MM.1S (cell line): ENCODE measurements around the gene HINFP.
"Not testable (repeated sequence)": the region's sequence is repeated elsewhere in the genome, so short reads cannot be mapped to it uniquely, and the experiment has no call there.

Experiments used
- DNase-seq: peaks from one replicate; pipeline ENCODE4 v3.0.0-alpha.2; 2015
- H2AFZ ChIP-seq: fragments of 300-600 bp; sonication (generic); 2 replicates; pipeline ENCODE4 v1.6.0; 2016; ENCODE audit warnings: antibody characterized with exemption, low read length
- H3F3A ChIP-seq: fragments of 300-600 bp; sonication (generic); 2 replicates; pipeline ENCODE4 v1.6.1; 2016; ENCODE audit warnings: mild to moderate bottlenecking, antibody characterized with exemption, low read length, moderate library complexity, mixed read lengths; ENCODE audit not compliant: insufficient read depth
- H3K27ac ChIP-seq: fragments of 300-600 bp; sonication (generic); 2 replicates; pipeline ENCODE4 v1.5.1; 2016; ENCODE audit warnings: mild to moderate bottlenecking, low read length
- H3K27me3 ChIP-seq: fragments of 300-600 bp; sonication (generic); replicated peaks from 2 replicates; pipeline ENCODE4 v1.6.0; 2016; ENCODE audit warnings: low read length; ENCODE audit not compliant: insufficient read depth
- H3K36me3 ChIP-seq: fragments of 300-600 bp; sonication (generic); replicated peaks from 2 replicates; pipeline ENCODE4 v1.6.1; 2016; ENCODE audit warnings: mild to moderate bottlenecking, low read length, mixed read lengths; ENCODE audit not compliant: insufficient read depth
- H3K4me1 ChIP-seq: fragments of 300-600 bp; sonication (generic); 2 replicates; pipeline ENCODE4 v1.6.1; 2016; ENCODE audit warnings: low read length, mixed read lengths
- H3K4me2 ChIP-seq: fragments of 300-600 bp; sonication (generic); 2 replicates; pipeline ENCODE4 v1.6.0; 2016; ENCODE audit warnings: low read depth, low read length
- H3K4me3 ChIP-seq: fragments of 300-600 bp; sonication (generic); 2 replicates; pipeline ENCODE4 v1.5.1; 2016; ENCODE audit warnings: low read length, mixed read lengths
- H3K79me2 ChIP-seq: fragments of 300-600 bp; sonication (generic); 2 replicates; pipeline ENCODE4 v1.6.1; 2016; ENCODE audit warnings: mixed run types, low read length, mixed read lengths
- H3K9ac ChIP-seq: fragments of 300-600 bp; sonication (generic); 2 replicates; pipeline ENCODE4 v1.6.1; 2016; ENCODE audit warnings: low read length, mixed read lengths
- H3K9me2 ChIP-seq: fragments of 300-600 bp; sonication (generic); replicated peaks from 2 replicates; pipeline ENCODE4 v1.6.1; 2016; ENCODE audit warnings: mild to moderate bottlenecking, low read length, mixed read lengths; ENCODE audit not compliant: insufficient read depth
- H3K9me3 ChIP-seq: fragments of 300-600 bp; sonication (generic); replicated peaks from 2 replicates; pipeline ENCODE4 v1.6.1; 2016; ENCODE audit warnings: mild to moderate bottlenecking, low read length, mixed read lengths; ENCODE audit not compliant: insufficient read depth
- H4K20me1 ChIP-seq: fragments of 300-600 bp; sonication (generic); 2 replicates; pipeline ENCODE4 v1.6.1; 2016; ENCODE audit warnings: mild to moderate bottlenecking, low read length, moderate library complexity, mixed read lengths; ENCODE audit not compliant: insufficient read depth
- EZH2 ChIP-seq: fragments of 300-600 bp; sonication (generic); optimal IDR thresholded peaks from 2 replicates; pipeline ENCODE3; 2017; ENCODE audit warnings: low read depth, mild to moderate bottlenecking, antibody characterized with exemption, low read length, mixed read lengths
- EZH2phosphoT487 ChIP-seq: fragments of 300-600 bp; sonication (generic); IDR thresholded peaks from 2 replicates; pipeline ENCODE4 v1.6.1; 2018; ENCODE audit warnings: antibody characterized with exemption, low read length
- TF ChIP-seq, protein P1 (sequence below): fragments of 300-600 bp; sonication (generic); IDR thresholded peaks from 2 replicates; pipeline ENCODE4 v1.5.1; 2016; ENCODE audit warnings: antibody characterized with exemption, low read length, mixed read lengths

Gene HINFP

DNA sequence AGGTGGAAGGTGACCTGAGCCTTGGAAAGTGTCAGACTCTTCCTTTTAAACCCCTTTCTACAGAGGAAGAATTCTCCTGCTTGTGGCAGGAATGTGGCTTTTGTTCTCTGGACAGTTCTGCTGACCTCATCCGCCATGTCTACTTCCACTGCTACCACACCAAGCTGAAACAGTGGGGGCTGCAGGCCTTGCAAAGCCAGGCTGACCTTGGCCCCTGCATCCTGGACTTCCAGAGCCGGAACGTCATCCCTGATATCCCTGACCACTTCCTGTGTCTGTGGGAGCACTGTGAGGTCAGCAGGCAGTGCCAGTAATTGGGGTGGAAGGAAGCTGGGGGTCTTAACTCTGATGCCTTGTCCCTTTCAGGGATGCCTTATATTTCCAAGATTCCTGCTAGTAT is 9.3 kb downstream of the HINFP start:
- Histone ChIP-seq H3K4me2 (no peak overlapping the region), H3K4me1 (no peaks in the 10 kb centered on the region), H3F3A (no peaks in the 10 kb centered on the region), H2AFZ (no peak overlapping the region), H3K4me3 (no peak overlapping the region), H3K27me3 (no peaks in the 10 kb centered on the region), H3K27ac (no peak overlapping the region), H4K20me1 (no peaks in the 10 kb centered on the region), H3K79me2 (peaks cover 3% of the 10 kb centered on the region; the same call in 1 of the 2 replicates), H3K9me3 (no peaks in the 10 kb centered on the region), H3K9ac (no peak overlapping the region), H3K36me3 (no peaks in the 10 kb centered on the region), H3K9me2 (no peaks in the 10 kb centered on the region)
- no peak for DNase-seq
- TF ChIP-seq EZH2phosphoT487 (no peak), EZH2 (no peak)
- TF ChIP-seq, protein P1, sequence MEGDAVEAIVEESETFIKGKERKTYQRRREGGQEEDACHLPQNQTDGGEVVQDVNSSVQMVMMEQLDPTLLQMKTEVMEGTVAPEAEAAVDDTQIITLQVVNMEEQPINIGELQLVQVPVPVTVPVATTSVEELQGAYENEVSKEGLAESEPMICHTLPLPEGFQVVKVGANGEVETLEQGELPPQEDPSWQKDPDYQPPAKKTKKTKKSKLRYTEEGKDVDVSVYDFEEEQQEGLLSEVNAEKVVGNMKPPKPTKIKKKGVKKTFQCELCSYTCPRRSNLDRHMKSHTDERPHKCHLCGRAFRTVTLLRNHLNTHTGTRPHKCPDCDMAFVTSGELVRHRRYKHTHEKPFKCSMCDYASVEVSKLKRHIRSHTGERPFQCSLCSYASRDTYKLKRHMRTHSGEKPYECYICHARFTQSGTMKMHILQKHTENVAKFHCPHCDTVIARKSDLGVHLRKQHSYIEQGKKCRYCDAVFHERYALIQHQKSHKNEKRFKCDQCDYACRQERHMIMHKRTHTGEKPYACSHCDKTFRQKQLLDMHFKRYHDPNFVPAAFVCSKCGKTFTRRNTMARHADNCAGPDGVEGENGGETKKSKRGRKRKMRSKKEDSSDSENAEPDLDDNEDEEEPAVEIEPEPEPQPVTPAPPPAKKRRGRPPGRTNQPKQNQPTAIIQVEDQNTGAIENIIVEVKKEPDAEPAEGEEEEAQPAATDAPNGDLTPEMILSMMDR, result no peak

DNA sequence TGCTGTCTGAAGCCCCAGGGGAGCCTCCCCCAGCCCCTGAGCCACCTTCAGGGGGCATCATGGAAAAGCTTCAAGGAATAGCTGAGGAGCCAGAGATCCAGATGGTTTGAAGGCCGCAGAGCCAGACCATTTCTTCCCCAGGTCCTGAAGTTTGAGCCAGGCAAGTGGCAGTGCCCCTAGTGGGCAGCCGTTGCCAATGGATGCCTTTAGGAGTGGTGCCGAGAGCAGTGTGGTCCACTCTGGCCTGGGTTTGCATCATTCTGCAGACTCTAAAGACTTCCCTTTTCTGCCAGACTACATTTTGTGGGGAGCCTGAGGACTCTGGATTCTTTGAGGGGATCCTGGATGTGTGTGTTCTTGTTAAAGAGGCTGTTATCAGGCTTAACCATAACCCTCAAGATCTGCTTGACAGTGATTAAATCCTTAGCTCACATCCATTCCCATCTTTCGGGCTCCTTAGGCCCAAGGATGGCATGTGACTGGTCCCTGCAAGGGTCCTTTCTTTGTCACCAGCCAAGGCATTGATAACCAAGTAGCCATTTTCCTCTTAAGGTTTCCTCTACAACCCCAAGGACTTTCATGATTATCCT is 13.1 kb downstream of the HINFP start:
- no peak overlapping the region for H3K27ac ChIP-seq
- TF ChIP-seq, protein P1, result peak; percentile 51
- no peak for TF ChIP-seq EZH2phosphoT487
- H3K4me1 ChIP-seq, result no peaks in the 10 kb centered on the region
- no peaks in the 10 kb centered on the region for H3K36me3 ChIP-seq
- no peak overlapping the region for H3K4me3 ChIP-seq
- no peaks in the 10 kb centered on the region for H3K9me3 ChIP-seq
- no peak overlapping the region for H2AFZ ChIP-seq
- H3F3A ChIP-seq, result no peaks in the 10 kb centered on the region
- H4K20me1 ChIP-seq, result no peaks in the 10 kb centered on the region
- no peaks in the 10 kb centered on the region; the same call in 1 of the 2 replicates for H3K27me3 ChIP-seq
- H3K79me2 ChIP-seq, result no peaks in the 10 kb centered on the region
- H3K4me2 ChIP-seq, result no peak overlapping the region
- no peaks in the 10 kb centered on the region for H3K9me2 ChIP-seq
- no peak overlapping the region for H3K9ac ChIP-seq
- no peak for DNase-seq

DNA sequence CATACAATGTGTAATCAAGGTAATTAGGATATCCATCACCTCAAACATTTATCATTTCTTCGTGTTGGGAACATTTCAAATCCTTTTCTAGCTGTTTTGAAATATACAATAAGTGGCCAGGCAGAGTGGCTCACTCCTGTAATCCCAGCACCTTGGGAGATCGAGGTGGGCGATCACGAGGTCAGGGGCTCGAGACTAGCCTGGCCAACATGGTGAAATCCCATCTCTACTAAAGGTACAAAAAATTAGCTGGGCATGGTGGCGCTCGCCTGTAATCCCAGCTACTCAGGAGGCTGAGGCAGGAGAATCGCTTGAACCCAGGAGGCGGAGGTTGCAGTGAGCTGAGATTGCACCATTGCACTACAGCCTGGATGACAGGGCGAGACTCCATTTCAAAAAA is 17.9 kb downstream of the HINFP start:
- DNase-seq, H3K9me3 ChIP-seq: not testable (repeated sequence)

DNA sequence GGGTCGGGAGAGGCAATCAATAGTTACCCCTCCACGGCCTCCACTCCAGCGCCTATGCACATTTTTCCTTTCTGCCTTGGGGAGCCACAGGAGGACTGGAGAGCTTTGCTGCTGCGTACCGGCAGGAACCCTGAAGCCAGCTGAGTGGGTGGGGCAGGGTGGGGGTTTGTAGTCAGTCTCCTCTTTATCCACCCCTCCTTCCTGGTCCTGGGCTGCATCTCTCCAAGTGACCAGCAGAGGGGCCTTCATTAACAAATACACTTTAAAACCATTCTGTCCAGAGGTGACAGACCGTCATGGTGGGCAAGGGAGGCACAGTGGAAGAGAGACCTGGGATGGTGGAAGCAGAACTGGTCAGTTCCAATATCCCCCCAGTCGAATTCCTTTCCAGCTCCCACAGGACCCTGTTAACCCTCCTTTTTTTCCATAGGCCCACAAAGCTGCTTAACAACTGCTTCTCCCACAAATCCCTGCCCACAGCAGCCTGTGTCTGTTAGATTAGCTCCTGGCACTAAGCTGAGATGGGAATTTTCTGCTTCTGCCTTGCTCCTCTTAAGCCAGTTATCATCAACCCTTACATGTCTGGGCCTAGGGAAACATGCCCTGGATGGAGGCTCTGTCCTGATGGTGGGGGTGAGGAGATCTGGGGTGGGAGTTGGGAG is 23.6 kb downstream of the HINFP start:
- Histone ChIP-seq H3K9me2 (no peaks in the 10 kb centered on the region), H3K9me3 (no peaks in the 10 kb centered on the region), H4K20me1 (no peaks in the 10 kb centered on the region), H2AFZ (0 out of 2 replicates have a peak overlapping the region, but pooled peaks have one; percentile 31), H3K79me2 (no peaks in the 10 kb centered on the region), H3K4me1 (peaks cover 7% of the 10 kb centered on the region), H3K4me3 (no peak overlapping the region), H3K27me3 (peaks cover 32% of the 10 kb centered on the region), H3F3A (no peaks in the 10 kb centered on the region), H3K27ac (no peak overlapping the region), H3K36me3 (no peaks in the 10 kb centered on the region), H3K9ac (no peak overlapping the region), H3K4me2 (no peak overlapping the region)
- DNase-seq, result peak; percentile 63
- TF ChIP-seq EZH2 (no peak), EZH2phosphoT487 (no peak)
- TF ChIP-seq, protein P1, result peak; percentile 52

More for the DNA sequence above, 17.9 kb downstream of the HINFP start:
- not testable (repeated sequence) for H4K20me1 ChIP-seq, H3K36me3 ChIP-seq, H3K9me2 ChIP-seq, H2AFZ ChIP-seq, H3K4me1 ChIP-seq, H3K4me3 ChIP-seq, H3K27me3 ChIP-seq, H3K9ac ChIP-seq, H3K79me2 ChIP-seq, H3F3A ChIP-seq, H3K4me2 ChIP-seq, H3K27ac ChIP-seq
